LNCaP clone FGC (cell line): ENCODE data around the gene XPNPEP2.

ENCODE experiments used
- DNase-seq: peaks from one replicate; pipeline ENCODE4 v3.0.0-alpha.2; 2011; ENCODE audit warnings: low read depth
- H3K4me3 ChIP-seq: 2 replicates; pipeline ENCODE4 v1.5.1; 2011; ENCODE audit warnings: mild to moderate bottlenecking, low read depth, low read length, control low read depth
- CTCF ChIP-seq: IDR thresholded peaks from 2 replicates; pipeline ENCODE4 v1.5.1; 2012; ENCODE audit warnings: mild to moderate bottlenecking; ENCODE audit not compliant: control insufficient read depth, insufficient read depth; ENCODE audit errors: extremely low read depth

Gene XPNPEP2

GRCh38 chrX:129726307-129727111 is 12.3 kb upstream of the XPNPEP2 start:
- H3K4me3 ChIP-seq: no peak overlapping the region
- peak; percentile 81 for TF ChIP-seq CTCF
- DNase-seq: peak; percentile 6

GRCh38 chrX:129728061-129728460 is 10.7 kb upstream of the XPNPEP2 start:
- no peak overlapping the region for H3K4me3 ChIP-seq
- DNase-seq: no peak
- TF ChIP-seq CTCF: no peak

- no peak overlapping the region for H3K4me3 ChIP-seq
- no peak for DNase-seq
- no peak for TF ChIP-seq CTCF
These were observed 7.6 kb upstream of the XPNPEP2 start for GRCh38 chrX:129731228-129731627.

GRCh38 chrX:129732857-129733256 is 5.9 kb upstream of the XPNPEP2 start:
- no peak for TF ChIP-seq CTCF
- H3K4me3 ChIP-seq: no peak overlapping the region
- no peak for DNase-seq

- H3K4me3 ChIP-seq: no peak overlapping the region
- TF ChIP-seq CTCF: no peak
- no peak for DNase-seq
These were observed 5.4 kb upstream of the XPNPEP2 start for GRCh38 chrX:129733335-129733734.

- TF ChIP-seq CTCF: no peak
- no peak for DNase-seq
- no peak overlapping the region for H3K4me3 ChIP-seq
These were observed 2.3 kb upstream of the XPNPEP2 start for GRCh38 chrX:129736491-129736890.

GRCh38 chrX:129737916-129738315 is 863 bp upstream of the XPNPEP2 start:
- no peak for TF ChIP-seq CTCF
- H3K4me3 ChIP-seq: no peak overlapping the region
- no peak for DNase-seq
